Activated T-cell treated with anti-CD3 and anti-CD28 coated beads for 48 hours (primary cell): ENCODE results near the gene ZFYVE26.
"Not testable (repeated sequence)": the region's sequence is repeated elsewhere in the genome, so short reads cannot be mapped to it uniquely, and the experiment has no call there.

Experiments used
- DNase-seq: peaks from one replicate; pipeline ENCODE4 v3.0.0-alpha.2; 2020; ENCODE audit warnings: low read depth

The ZFYVE26 gene

DNA sequence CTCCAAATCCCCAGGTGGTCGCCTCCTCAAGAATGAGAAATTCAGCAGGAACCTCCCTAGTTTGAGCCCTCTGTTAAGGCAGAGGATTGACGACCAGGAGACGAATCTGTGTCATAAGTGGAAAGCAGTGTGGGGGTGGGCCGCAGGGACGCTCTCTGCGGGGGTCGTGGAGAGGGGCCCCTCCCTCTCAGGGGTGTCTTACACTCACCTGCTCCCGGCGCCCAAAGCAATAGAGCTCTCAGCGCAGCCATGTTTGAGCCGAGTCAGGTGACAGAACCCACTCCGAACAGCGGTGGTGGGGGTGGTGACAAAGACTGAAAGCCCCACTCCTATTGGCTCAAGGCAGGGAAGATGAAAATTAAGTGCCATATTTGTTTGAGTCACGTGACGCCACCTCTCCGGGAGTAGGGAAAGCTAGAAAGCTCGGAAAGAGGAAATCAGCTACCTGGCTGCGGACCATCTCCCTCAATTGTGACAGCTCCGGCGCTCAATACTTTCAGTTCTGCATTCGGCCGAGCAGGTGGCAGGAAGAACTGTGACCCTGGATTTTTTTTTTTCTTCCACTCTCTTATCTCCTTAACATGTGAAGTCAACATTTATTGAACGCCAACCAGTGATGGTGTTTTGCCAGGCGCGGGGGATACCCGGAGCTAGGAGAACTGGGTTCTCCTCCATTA is at the start of gene ZFYVE26:
TSS of gene ZFYVE26 (minus strand) at position 265 of the 677 bp plus-strand sequence. CDS start 627 bp downstream, outside the sequence.
- DNase-seq: peak; percentile 81

DNA sequence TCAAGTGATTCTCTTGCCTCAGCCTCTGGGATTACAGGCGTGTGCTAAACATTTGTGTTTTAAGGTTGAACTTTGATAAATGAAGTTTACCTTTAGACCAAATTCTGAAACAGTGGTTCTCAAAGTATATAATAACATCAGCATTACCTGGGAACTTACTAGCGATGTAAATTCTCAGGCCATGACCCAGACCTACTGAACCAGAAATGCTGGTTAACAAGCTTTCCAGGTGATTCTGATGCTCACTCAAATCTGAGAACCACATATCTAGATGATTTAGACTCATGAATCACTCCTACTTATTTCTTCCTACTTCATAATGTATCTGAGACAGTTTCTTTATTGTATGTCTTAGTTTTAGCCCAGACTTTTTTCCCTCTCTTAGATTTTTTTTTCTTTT is 46.8 kb upstream of the ZFYVE26 start:
- no peak for DNase-seq

DNA sequence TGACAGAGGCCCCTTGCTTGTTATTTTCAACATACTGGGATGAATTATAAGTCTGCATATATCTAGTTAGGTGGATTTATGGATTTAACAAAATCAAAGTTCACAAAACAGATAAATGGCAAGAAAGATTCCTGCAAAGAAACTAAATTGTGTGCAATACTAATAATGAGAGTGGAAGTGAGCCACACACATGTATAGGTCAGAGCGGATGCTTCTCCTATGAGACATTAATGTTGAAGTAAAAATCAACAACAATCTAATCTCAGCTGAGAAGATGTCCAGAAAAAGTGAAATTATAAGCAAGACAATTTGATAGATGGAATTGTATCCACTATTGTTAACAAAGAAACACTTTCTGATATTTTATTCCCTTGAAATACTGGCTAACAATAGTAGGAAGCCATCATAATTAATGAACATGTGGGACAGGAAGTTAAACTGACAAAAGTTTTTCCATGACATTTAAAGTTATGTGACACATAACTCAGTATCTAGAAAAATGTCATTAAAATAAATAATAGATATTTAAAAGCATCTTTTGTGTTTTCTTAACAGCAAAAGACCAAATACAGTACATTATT is 42.9 kb upstream of the ZFYVE26 start:
- no peak for DNase-seq

DNA sequence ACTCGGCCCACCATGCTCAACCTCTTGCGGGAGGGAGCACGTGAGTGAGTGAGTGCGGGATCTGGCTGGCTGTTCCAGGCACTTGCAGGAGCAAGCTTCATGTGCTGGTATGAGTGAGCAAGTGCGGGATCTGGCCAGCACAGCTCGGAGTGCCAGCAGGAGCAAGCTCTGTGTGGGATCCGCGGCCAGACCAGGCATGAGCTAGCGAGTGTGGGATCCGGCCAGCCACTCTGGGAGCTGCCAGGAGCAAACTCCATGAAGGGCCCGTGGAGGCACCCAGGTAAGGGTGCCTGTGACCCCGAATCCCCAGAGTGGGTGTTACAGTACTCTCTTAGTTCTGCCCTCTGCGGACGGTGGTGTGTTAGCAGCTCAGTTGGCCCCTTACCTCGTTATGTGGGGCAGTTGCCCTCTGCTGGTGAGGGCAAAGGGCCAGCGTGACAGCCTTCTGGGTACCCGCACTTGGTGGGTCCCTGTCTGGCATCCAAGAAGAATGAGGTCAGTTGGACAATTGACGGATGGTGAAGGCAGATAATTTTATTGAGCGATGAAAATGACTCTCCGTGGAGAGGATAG is 41.5 kb upstream of the ZFYVE26 start:
- DNase-seq: no peak

DNA sequence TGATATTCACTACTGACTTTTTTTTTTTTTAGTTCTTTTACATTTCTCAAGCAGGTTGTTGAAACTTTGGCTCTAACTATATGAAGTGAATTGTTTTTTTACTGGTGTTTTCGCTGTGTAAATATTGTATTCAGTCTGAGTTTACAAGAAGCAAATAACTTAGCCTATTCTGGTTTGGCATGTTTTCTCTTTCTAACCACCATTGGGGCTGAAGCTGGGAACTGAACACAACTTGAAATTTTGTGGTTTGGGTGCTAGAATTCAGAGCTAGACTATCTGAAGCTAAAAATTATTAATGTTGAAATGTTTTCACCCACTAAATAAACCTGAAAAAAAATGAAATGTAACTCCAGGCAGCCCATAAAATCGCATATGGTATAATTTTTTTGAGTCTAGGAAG is 40.4 kb upstream of the ZFYVE26 start:
- no peak for DNase-seq

DNA sequence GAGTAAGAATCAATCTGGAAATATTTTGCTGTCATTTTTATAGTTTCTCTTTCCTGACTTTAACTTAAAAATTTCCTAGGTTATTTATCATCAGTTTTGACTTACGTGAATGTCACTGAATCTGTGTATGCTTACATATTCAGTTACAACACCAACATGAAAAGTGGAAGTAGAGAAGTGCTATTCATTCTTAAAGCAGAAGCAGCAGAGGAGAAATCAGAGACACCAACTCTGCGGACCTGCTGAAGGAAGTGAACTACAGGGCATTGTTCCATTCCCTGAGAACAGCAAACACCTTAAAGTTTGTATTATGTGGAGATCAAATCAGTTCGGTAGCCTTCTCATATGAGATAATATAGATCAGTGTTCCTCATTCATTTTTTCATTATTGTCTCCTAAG is 37.3 kb upstream of the ZFYVE26 start:
- DNase-seq: no peak

DNA sequence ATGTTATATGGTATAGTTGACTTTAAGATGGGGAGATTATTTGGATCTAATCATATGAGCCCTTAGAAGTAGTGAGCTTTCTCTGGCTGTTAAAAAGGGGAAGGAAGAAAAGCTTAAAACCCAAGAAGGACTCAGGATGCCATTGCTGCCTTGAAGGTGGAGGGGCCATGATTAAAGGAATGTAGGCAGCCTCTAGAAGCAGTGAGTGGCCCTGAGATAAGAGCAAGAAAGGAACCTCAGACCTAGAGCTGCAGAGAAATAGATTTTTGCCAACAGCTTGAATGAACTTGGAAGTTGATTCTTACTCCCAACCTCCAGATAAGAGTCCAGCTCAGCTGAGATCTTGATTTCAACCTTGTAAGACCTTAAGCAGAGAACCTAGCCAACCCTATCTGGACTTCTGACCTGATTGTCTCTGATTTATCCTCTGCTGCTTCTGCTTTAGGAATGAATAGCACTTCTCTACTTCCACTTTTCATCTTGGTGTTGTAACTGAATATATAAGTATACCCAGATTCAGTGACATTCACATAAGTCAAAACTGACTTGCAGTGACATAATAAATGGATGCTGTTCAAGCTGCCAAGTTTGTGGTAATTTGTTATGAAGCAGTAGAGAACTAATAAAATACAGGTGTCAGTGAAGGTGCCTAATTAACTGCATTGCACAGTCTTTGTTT is 36.7 kb upstream of the ZFYVE26 start:
- DNase-seq: no peak

DNA sequence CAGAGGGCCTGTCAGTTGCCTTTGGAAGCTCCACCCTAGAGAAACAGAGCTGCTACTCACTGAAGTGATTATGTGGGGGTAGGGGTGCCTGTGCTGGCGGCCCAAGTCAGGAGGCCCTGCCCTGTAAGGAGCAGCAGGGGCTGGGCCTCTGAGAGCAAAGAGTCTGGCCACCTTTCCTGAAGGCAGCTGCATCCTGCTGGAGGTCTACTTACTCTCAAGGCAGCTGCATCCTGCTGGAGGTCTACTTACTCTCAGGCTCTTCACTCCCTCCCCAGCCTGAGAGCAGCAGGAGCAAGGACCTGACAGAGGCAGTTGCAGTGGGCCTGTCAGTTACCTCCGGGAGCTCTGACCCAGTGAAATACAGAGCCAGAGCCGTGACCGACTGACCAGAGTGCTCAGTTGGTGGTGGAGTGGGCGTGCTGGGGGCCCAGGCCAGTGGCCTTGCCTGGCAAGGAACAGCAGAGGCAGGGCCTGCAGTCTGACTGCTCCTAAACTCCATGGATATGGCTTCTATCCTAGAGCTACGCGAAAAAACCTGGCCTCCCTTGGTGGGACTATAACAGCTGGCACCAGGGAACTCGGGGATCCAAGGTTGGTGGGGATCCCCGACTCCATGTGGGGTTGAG is 35.5 kb upstream of the ZFYVE26 start:
- DNase-seq: no peak

DNA sequence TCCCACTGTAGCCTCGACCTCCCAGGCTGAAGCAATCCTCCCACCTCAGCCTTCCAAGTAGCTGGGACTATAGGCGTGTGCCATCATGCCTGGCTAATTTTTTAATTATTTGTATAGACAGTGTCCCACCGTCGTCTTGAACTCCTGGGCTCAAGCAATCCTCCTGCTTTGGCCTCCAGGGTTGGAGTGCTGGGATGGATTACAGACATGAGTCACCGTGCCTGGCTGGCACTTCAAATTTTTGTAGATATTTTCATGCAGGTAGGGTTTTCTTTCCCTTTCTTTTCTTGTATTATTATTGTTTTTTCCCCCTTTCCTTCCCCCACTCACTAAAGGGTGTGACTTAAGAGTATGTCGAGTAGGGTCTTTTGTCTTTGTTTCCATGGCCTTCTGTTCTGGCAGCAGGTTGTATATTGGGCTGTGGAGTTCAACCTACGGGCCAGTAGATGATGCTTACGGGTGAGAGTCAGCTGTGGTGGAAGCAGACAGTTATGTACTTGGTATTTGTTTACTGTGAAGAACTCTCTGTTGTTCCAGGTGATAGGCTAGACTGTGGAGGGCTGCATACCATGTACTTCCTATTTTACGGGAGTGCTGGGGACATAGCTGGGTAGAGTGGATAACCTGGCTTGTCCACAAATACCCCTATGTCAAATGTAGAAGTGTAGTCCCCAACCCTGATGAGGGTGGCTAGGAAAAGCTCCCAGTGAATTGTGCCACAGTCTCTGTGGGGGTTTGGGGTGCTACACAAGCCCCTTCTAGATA is 33.9 kb upstream of the ZFYVE26 start:
- no peak for DNase-seq

DNA sequence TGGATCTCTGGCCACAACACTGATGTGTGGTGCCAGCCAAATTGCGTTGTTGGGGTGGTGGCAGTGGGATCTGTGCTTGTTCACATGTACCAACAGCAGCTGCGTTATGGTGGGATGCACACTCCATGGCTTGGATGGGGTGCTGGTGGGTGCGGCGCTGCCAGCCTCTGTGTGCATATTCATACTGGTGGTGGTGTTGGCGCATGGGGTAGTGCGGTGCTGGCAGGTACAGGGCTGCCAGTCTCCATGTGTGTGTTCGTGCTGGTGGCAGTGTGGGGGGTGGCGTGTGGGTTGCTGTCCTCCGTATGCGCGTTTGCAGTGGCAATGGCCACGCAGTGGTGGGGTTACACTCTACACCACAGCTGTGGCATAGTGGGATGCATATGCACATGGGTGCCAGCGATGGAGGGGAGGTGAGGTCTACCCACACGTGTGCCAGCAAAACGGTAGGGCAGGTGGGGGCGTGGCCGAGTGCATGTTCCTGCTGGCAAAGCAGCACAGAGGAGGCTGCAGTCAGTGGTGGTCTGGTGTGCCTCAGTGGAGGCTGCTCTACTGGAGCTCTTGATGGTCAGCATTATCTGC is 29.7 kb upstream of the ZFYVE26 start:
- DNase-seq: no peak

DNA sequence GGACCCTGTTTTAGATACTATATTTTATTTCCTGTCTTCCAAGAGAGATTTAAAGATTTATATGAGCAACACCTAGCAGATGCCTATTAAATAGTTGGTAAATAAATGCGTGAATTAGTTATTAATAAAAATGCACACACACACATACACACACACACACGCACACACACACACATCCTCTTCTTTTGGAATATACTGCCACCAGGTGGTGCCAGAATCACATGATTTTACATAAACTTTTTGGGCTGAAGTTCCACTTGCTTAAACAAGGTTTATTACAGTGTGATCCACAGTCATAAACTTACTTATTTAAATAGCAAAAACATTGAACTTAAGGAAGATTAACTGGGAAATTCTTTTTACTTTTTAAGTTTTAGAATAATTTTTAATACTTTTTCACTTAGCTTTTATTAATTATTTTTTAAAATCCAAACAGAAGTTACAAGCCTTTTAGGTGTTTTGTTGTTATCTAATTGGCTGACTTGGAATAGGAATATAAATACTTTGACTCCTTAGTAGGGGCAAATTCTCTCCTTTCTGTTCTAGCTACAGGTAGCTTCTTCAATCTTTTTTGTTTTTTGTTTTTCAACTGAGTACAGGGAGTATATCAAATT is 20.7 kb upstream of the ZFYVE26 start:
- no peak for DNase-seq

DNA sequence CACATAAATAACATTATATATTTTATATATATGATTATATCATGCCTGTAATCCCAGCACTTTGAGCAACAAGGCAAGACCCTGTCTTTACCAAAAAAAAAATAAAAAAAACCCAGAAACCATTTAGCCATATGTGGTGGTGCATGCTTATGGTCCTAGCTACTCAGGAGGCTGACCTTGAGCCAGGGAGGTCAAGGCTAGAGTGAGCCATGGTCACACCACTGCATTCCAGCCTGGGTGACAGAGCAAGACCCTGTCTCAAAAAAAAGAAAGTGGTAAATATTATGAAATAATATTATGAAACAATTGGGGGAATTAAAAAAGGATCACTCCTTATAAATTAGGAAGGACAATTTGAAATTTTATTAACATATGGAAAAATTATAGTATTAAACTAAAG is 19.2 kb upstream of the ZFYVE26 start:
- no peak for DNase-seq

DNA sequence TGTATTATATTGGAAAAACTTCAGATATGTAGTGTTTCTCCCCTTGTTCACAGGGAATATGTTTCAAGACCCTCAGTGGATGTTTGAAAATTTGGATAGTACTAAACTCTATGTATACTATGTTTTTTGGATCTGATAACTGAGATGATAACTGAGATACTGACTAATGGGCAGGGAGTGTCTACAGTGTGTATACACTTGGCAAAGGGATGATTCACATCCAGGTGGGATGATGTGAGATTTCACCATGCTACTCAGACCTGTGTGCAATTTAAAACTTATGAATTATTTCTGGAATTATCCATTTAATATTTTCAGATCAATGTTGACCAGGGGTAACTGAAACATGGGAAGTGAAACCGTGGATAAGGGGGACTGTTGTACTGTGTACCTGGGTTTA is 17.0 kb upstream of the ZFYVE26 start:
- no peak for DNase-seq

DNA sequence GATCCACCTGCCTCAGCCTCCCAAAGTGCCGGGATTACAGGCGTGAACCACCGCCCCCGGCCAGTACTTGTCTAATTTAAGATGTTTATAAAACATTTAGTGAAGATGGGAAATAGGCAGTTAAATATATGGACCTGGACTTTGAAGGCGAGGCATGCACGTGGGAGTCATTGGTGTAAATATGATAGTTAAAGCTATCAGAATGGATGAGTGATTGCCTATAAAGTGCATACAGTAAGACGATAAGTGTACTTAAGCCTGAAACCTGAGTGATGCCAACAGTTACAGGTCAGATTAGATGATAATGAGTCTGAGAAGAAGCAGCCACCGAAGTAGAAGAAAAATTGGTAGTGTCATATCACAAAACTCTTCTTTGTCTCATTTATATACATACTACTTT is 14.7 kb upstream of the ZFYVE26 start:
- DNase-seq: no peak

DNA sequence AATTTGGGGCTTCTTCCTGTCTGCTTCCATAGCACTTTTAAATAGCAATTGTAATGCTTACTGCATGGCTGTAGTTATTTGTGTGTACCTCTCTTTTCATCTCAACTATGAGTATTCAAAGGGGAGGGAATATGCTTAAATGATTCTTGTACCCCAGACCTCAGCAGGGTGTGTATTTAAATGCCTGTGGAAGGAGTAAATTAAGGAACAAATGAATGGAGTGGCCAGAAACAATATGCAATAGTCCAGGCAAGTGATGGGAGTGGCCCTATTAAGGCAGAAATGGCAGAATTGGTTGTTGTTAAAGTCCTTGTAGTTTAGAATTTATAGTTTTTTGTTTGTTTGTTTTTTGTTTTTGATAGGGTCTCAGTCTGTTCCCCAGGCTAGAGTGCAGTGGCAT is 4.7 kb upstream of the ZFYVE26 start:
- DNase-seq: no peak

DNA sequence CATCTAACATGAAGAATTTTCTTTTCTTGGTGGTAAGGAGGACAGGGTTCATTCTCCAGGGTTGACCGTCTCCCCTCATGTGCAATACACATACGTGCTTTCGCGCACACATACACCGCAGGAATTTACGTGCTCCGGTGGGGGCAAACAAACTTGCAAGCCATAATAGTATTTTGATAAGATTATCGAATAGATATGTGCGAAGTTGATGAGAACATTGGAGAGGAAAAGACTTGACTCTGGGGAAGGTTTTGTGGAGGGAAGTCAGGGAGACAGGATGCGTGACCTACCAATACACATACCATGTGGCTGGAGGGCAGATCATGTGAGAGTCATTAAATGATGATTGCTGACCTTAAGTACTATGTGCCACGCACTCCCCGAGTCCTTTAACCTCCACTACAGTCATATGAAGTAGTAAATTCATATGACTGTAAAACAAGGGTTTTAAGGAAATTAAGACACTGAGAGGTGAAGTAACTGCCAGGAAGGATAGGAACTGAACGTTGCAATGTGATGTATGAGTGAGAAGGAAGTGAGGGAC is 4.1 kb upstream of the ZFYVE26 start:
- DNase-seq: no peak

DNA sequence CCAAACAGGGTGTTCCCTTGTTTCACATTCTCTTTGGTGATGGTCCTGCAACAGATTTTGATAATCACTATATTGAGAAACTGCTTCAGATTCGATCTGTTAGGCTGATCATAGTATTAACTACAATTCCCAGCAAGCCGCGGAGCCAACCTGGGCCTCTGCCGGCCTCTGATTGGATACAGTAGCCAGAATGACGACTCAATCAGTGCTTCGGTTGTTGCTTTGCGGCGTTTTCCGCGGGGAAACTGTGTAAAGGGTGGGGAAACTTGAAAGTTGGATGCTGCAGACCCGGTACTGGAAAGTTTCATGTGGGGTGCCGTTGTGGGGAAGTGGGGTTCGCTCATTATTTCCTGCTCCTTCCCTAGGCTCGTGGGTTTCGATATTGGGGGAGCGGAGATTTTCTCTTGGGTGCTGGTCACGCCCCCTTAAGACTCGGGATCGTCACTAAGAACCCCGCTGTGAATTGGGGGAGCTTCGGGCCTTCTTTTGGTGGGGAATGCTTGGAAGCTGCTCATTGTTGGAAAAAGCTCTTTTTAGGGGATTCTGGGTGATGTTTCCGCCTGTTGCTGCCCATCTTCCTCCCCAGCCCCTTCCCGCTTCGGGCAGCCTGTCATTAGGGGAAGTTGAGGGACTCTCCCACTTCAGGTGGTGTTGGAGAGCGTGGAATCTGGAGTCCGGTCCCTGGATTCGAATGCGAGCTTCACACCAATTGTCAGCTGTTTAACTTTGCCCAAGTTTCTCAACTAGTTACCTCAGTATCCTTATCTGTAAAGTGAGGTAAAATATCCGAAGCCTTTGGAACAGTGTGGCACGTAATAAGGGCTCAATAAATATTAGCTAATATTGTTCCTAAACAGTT is 3.4 kb upstream of the ZFYVE26 start, which contains the start of gene RAD51B:
TSS of gene RAD51B (plus strand) at position 217 of the 859 bp plus-strand sequence.
- peak; percentile 78 for DNase-seq

DNA sequence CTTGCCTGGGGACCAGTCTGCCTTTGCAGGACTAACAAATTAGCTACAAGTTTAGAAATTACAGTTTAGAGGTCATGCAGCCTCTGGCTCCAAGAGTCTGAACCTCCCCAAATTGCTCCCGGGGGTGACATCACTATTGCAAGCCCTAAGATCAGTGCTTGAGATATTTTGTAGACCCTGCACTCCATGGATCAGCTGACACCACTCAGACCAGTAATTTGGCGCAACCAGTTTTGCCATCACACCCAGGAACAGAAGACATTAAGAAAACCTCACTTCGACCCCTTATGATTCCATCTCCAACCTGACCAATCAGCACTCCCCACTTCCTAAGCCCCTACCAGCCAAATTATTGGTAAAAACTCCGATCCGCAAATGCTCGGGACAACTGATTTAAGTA is 2.1 kb upstream of the ZFYVE26 start:
- DNase-seq: not testable (repeated sequence)

DNA sequence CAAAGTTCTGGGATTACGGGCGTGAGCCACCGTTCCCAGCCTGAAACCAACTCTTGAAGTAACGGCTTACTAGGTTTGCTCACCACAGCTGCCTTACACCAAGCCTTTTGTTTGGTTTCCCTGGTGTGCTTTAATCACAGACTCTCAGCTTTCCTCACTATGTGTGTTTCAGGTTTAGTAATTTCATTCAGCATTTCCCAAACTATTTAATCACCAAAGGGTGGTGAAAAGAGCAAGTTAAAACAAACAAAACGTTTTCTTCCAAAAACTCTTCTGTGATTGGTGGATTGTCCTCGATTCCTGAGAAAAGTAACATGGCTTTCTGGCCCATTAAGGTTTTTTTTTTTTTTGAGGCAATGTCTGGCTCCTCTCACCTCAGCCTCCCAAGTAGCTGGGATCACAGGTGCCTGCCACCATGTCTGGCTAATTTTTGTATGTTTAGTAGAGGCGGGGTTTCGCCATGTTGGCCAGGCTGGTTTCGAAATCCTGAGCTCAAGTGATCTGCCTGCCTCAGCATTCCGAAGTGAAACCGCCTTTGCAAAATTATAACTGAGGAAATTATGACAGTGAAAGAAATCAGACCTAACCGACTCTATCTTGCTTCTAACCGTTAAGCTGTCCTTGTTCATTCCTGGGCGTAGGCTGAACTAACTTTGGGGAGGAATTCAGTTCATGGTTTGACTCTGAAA is 1.5 kb upstream of the ZFYVE26 start:
- no peak for DNase-seq
